PC-3 (cell line): ENCODE data around the gene UBXN1.

Source experiments
- CTCF ChIP-seq: fragments of 300-600 bp; sonication (generic); conservative IDR thresholded peaks from 2 replicates; pipeline ENCODE4 v1.5.1; 2017; ENCODE audit warnings: antibody characterized with exemption, low read depth, mild to moderate bottlenecking, low read length
- EZH2 ChIP-seq: fragments of 300-600 bp; sonication (generic); IDR thresholded peaks from one replicate; pipeline ENCODE4 v1.6.1; 2017; ENCODE audit warnings: antibody characterized with exemption, mild to moderate bottlenecking, low read length; ENCODE audit not compliant: unreplicated experiment
- EZH2phosphoT487 ChIP-seq: fragments of 300-600 bp; sonication (generic); IDR thresholded peaks from 2 replicates; pipeline ENCODE4 v1.6.1; 2018; ENCODE audit warnings: mild to moderate bottlenecking, antibody characterized with exemption, low read length, borderline replicate concordance

DNA sequence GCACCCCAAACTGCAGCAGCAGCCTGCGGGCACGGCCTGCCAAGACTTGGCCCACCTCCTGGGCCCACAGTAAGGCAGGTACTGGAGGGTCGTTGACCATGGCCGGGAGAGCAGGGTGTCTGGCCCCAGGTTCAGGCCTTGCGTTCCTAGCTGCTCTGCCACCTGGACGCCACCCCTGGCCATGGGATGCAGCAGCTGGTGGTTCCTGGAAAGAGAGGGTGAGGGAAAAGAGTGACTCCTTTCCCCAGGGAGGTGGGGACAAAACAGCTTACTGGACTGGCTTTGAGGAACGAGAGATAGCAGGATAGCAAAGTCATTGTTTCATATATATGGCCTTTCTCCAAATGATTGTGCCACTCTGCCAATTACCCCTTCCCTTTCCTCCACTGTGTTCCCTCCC lies 26.5 kb upstream of the UBXN1 start:
- TF ChIP-seq CTCF (0 out of 2 replicates have a peak, but pooled peaks have one; percentile 10), EZH2 (no peak), EZH2phosphoT487 (no peak)
